DND-41 (cell line): ENCODE results near the gene GOSR2.

Source experiments
- CTCF ChIP-seq: IDR thresholded peaks from 2 replicates; pipeline ENCODE4 v1.5.1; 2012; ENCODE audit warnings: borderline replicate concordance, low read length, moderate library complexity, mild to moderate bottlenecking; ENCODE audit not compliant: poor library complexity, severe bottlenecking; ENCODE audit errors: extremely low read depth
- EZH2 ChIP-seq: IDR thresholded peaks from 3 replicates; pipeline ENCODE4 v1.6.1; 2012; ENCODE audit warnings: borderline replicate concordance, low read depth, mild to moderate bottlenecking, moderate library complexity, low read length, inconsistent platforms; ENCODE audit not compliant: severe bottlenecking

GRCh38 chr17:46892192-46892703 lies 30.7 kb upstream of the GOSR2 start:
- TF ChIP-seq EZH2 (no peak), CTCF (no peak)
